CD4-positive, alpha-beta T cell (primary cell): ENCODE measurements around the gene BCAS1. TPM values are rescaled to one million over a fixed set of nuclear protein-coding genes. Genes with fewer than 3 reads are reported as not detected.

Experiments used
- ATAC-seq: fragments of 200-7000 bp; cut with Tn5 transposase; one replicate; pipeline ENCODE4 v1.10.0; 2022; ENCODE audit warnings: mild to moderate bottlenecking; ENCODE audit not compliant: poor library complexity
- CTCF ChIA-PET: fragments of 350-600 bp; sonication (Branson Sonifier 250); formaldehyde crosslinking; loops from one replicate; lab custom pipeline; 2021; ENCODE audit warnings: antibody characterized with exemption, inconsistent platforms; lab: Charles Lee
- POLR2A ChIA-PET: fragments of 350-600 bp; sonication (Branson Sonifier 250); formaldehyde crosslinking; loops from one replicate; lab custom pipeline; 2021; ENCODE audit warnings: antibody characterized with exemption, inconsistent platforms; lab: Charles Lee
- DNase-seq, 14 experiments: peaks; one replicate each; pipeline ENCODE4 v3.0.0-alpha.2; 2013 to 2020; ENCODE audit warnings: mixed read lengths in 2 of 14
- H3K27ac ChIP-seq, 2 donors: one replicate each; pipeline versions ENCODE4 v1.5.1 to v1.7.0; 2013; ENCODE audit warnings: low read length in 2 of 2, low read depth in 1 of 2, mild to moderate bottlenecking in 1 of 2
- H3K27me3 ChIP-seq, 2 experiments: 1 replicate in 1 of 2; 2 replicates in 1 of 2; pipeline versions ENCODE4 v1.6.1 to v1.7.0; 2013; ENCODE audit warnings: low read length in 2 of 2, control low read depth in 1 of 2, mild to moderate bottlenecking in 1 of 2, moderate library complexity in 1 of 2; ENCODE audit not compliant: insufficient read depth in 2 of 2, control insufficient read depth in 1 of 2
- H3K36me3 ChIP-seq: one replicate; pipeline ENCODE4 v1.6.1; 2013; ENCODE audit warnings: low read length, control low read depth; ENCODE audit not compliant: insufficient read depth
- H3K4me1 ChIP-seq: one replicate; pipeline ENCODE4 v1.6.1; 2013; ENCODE audit warnings: low read length, control low read depth; ENCODE audit not compliant: insufficient read depth
- H3K4me3 ChIP-seq: one replicate; pipeline ENCODE4 v1.5.1; 2013; ENCODE audit warnings: mild to moderate bottlenecking, low read length, moderate library complexity
- H3K9me3 ChIP-seq, 2 experiments: 1 replicate in 1 of 2; 2 replicates in 1 of 2; pipeline versions ENCODE4 v1.6.1 to v1.7.0; 2013; ENCODE audit warnings: low read length in 2 of 2, mild to moderate bottlenecking in 2 of 2, control low read depth in 1 of 2, moderate library complexity in 1 of 2; ENCODE audit not compliant: control insufficient read depth in 1 of 2, insufficient read depth in 1 of 2
- H3K27ac Mint-ChIP-seq: one replicate; pipeline ENCODE4 v1.8.0; 2020; ENCODE audit warnings: mixed read lengths
- H3K27me3 Mint-ChIP-seq: one replicate; pipeline ENCODE4 v1.8.0; 2021; ENCODE audit warnings: mixed read lengths
- H3K36me3 Mint-ChIP-seq: one replicate; pipeline ENCODE4 v1.8.0; 2021; ENCODE audit warnings: low read depth, mixed read lengths
- H3K4me1 Mint-ChIP-seq: one replicate; pipeline ENCODE4 v1.8.0; 2021; ENCODE audit warnings: low read depth, mixed read lengths
- H3K4me3 Mint-ChIP-seq: one replicate; pipeline ENCODE4 v1.8.0; 2020; ENCODE audit warnings: mild to moderate bottlenecking, mixed read lengths
- H3K9me3 Mint-ChIP-seq: one replicate; pipeline ENCODE4 v1.8.0; 2020; ENCODE audit warnings: mixed read lengths
- intact Hi-C, 2 experiments: fragments of 100-400 bp; cut with DNase I in 1 of 2; cut with micrococcal nuclease in 1 of 2; formaldehyde crosslinking; loops; one replicate each; pipeline versions ENCODE4 v1.15.1 to v1.9.0; 2023 to 2025; cut with DNase I, micrococcal nuclease
- total RNA-seq, 174 experiments: library from RNA in 2 of 174; stranded (reverse) in 2 of 174; gene quantifications; one replicate each; pipeline ENCODE4 v1.2.3 and lab custom pipeline; 2021 to 2026
- TF ChIP-seq, protein P1 (sequence below): fragments of 200-600 bp; IDR thresholded peaks from one replicate; pipeline ENCODE4 v1.8.0; 2022; ENCODE audit warnings: antibody characterized with exemption, mild to moderate bottlenecking

BCAS1 gene
- total RNA-seq, 2 experiments from 2014 or later: 0.20 to 0.27 TPM

DNA sequence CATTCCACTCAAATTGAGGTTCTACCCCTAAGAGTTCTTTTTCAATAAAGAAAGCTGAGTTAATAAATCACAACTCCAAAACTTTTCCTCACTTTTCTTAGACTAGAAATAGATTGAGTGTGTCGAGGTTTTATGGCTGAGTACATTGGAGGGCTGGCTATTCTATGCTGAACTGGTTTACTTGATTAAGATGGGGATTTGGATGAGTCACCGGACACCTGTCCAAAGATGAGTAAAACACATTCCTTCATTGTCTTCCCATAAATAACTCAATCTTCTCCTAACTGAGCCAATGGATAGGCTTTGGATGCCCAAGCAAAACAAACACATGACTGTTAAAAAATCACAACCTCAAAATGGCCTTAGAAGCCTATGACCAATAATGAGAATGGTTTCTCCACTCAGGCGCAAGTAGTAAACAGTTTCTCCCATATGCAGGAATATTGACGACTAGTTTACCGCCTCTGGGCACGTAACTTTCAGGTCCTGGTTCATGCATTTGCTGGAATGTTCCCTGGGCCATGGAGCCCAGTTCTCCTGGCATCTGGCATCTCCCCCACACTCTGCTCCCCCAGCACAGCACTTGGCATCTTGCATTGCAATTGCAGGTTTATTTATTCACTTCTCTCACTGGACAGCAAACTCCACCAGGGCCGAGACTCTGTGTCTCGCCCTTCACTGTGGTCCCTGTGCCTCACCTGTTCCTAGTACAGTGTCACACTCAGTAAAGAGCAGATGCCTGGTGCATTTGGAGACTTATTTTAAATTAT, 43.9 kb downstream of the BCAS1 start:
- Mint-ChIP-seq H3K9me3 (peaks cover 1% of the 10 kb centered on the region), H3K4me1 (no peaks in the 10 kb centered on the region), H3K4me3 (no peak overlapping the region), H3K36me3 (no peaks in the 10 kb centered on the region), H3K27me3 (peaks cover 41% of the 10 kb centered on the region), H3K27ac (no peak overlapping the region)
- no peak overlapping the region for H3K4me3 ChIP-seq
- POLR2A ChIA-PET: no interaction called here
- DNase-seq (no peak), ATAC-seq (no peak)
- H3K27me3 ChIP-seq: peaks cover 0 to 6% of the 10 kb centered on the region in 2 experiments
- TF ChIP-seq, protein P1, sequence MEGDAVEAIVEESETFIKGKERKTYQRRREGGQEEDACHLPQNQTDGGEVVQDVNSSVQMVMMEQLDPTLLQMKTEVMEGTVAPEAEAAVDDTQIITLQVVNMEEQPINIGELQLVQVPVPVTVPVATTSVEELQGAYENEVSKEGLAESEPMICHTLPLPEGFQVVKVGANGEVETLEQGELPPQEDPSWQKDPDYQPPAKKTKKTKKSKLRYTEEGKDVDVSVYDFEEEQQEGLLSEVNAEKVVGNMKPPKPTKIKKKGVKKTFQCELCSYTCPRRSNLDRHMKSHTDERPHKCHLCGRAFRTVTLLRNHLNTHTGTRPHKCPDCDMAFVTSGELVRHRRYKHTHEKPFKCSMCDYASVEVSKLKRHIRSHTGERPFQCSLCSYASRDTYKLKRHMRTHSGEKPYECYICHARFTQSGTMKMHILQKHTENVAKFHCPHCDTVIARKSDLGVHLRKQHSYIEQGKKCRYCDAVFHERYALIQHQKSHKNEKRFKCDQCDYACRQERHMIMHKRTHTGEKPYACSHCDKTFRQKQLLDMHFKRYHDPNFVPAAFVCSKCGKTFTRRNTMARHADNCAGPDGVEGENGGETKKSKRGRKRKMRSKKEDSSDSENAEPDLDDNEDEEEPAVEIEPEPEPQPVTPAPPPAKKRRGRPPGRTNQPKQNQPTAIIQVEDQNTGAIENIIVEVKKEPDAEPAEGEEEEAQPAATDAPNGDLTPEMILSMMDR: no peak
- H3K36me3 ChIP-seq: no peaks in the 10 kb centered on the region
- H3K4me1 ChIP-seq: no peaks in the 10 kb centered on the region
- CTCF ChIA-PET: no interaction called here
- no peak overlapping the region for H3K27ac ChIP-seq
- H3K9me3 ChIP-seq: no peaks in the 10 kb centered on the region
- intact Hi-C loops: no loop called here

DNA sequence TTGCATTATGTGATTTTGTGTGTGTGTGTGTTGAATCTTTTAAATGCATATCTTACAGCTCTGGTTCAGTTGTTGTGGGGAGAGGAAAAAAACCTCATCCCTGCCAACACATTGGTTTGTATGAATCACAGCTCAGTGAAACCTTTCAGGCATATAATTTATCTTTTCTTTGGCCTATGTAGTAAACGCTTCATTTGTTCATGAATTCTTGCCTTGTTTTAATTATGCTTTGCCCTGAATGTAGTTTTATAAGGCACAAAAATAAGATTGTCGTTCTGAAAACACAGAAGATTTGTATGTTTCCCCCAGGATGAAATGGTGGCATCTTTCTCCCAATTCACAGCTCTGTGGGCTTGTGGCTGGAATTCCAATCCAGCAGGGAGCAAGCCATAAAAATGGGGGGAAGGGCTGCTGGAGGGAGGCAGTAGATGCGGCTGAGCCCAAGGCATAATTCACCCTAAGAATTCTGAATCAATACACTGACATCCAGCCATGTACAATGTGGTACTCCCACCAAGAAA, 45.1 kb downstream of the BCAS1 start:
- POLR2A ChIA-PET: no interaction called here
- H3K27ac Mint-ChIP-seq: no peak overlapping the region
- H3K27me3 Mint-ChIP-seq: peaks cover 38% of the 10 kb centered on the region

DNA sequence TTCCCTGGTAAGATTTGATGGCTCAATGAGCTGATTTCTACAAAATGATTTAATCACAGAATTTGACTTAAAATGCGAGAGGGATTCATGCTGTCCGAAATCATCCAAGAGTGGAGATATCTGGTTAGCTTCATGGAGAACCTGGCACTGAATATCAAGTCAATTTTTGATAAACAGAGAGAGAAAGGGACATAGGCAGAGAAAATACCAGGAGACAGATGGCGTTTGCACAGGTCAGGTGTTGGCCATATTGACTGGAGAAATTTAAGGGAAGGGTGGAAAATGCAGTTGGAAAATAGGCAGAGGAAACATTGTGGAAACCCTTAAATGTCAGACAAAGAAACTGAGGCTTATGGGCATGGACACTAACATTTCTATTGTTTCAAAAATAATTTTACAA, 47.0 kb downstream of the BCAS1 start:
- no peak overlapping the region for H3K4me3 Mint-ChIP-seq
- Histone ChIP-seq H3K27ac (no peak overlapping the region), H3K36me3 (no peaks in the 10 kb centered on the region), H3K9me3 (no peaks in the 10 kb centered on the region), H3K4me3 (no peak overlapping the region), H3K27me3 (peaks cover 0 to 4% of the 10 kb centered on the region in 2 experiments), H3K4me1 (no peaks in the 10 kb centered on the region)
- no peak overlapping the region for H3K27ac Mint-ChIP-seq
- H3K4me1 Mint-ChIP-seq: no peaks in the 10 kb centered on the region
- TF ChIP-seq, protein P1: no peak
- peaks cover 24% of the 10 kb centered on the region for H3K27me3 Mint-ChIP-seq
- ChIA-PET POLR2A (no interaction called here), CTCF (no interaction called here)
- H3K9me3 Mint-ChIP-seq: no peaks in the 10 kb centered on the region
- ATAC-seq: no peak
- no peaks in the 10 kb centered on the region for H3K36me3 Mint-ChIP-seq
- DNase-seq: no peak
- intact Hi-C loops: no loop called here

More for the DNA sequence above, 45.1 kb downstream of the BCAS1 start:
- no peaks in the 10 kb centered on the region for H3K9me3 ChIP-seq
- peaks cover 0 to 6% of the 10 kb centered on the region in 2 experiments for H3K27me3 ChIP-seq
- TF ChIP-seq, protein P1: no peak
- no peaks in the 10 kb centered on the region for H3K9me3 Mint-ChIP-seq
- ATAC-seq (no peak), DNase-seq (no peak)
- no peaks in the 10 kb centered on the region for H3K4me1 ChIP-seq
- H3K4me3 Mint-ChIP-seq: no peak overlapping the region
- no peak overlapping the region for H3K4me3 ChIP-seq
- H3K27ac ChIP-seq: no peak overlapping the region
- H3K4me1 Mint-ChIP-seq: no peaks in the 10 kb centered on the region
- H3K36me3 Mint-ChIP-seq: no peaks in the 10 kb centered on the region
- H3K36me3 ChIP-seq: no peaks in the 10 kb centered on the region
- intact Hi-C loops: no loop called here
- CTCF ChIA-PET: no interaction called here
